Activated naive CD8-positive, alpha-beta T cell treated with anti-CD3 and anti-CD28 coated beads, Interleukin-2, amount 10 ng/mL, durations not matched to agents 7 days and 5 days (primary cell): ENCODE measurements around the gene DPPA2. TPM values are rescaled to one million over a fixed set of nuclear protein-coding genes. Genes with fewer than 3 reads are reported as not detected.
"Not testable (repeated sequence)": the region's sequence is repeated elsewhere in the genome, so short reads cannot be mapped to it uniquely, and the experiment has no call there.

Experiments
- ATAC-seq: fragments of 150-1000 bp; cut with Tn5 transposase; one replicate; pipeline ENCODE4 v1.10.0; 2021; ENCODE audit warnings: low read depth, moderate library complexity
- POLR2A ChIA-PET: fragments of 350-600 bp; sonication (Branson Sonifier 250); formaldehyde crosslinking; loops from one replicate; lab custom pipeline; 2021; ENCODE audit warnings: antibody characterized with exemption; lab: Charles Lee
- DNase-seq: peaks from one replicate; pipeline ENCODE4 v3.0.0; 2021
- H3K27ac Mint-ChIP-seq: one replicate; pipeline ENCODE4 v1.8.0; 2022; ENCODE audit warnings: mild to moderate bottlenecking, mixed read lengths
- H3K27me3 Mint-ChIP-seq: one replicate; pipeline ENCODE4 v1.8.0; 2022; ENCODE audit warnings: mild to moderate bottlenecking, moderate library complexity, mixed read lengths
- H3K36me3 Mint-ChIP-seq: one replicate; pipeline ENCODE4 v1.8.0; 2021; ENCODE audit warnings: mild to moderate bottlenecking, mixed read lengths
- H3K4me1 Mint-ChIP-seq: one replicate; pipeline ENCODE4 v1.8.0; 2021; ENCODE audit warnings: mixed read lengths
- H3K4me3 Mint-ChIP-seq: one replicate; pipeline ENCODE4 v1.8.0; 2022; ENCODE audit warnings: mild to moderate bottlenecking, moderate library complexity, mixed read lengths
- H3K9me3 Mint-ChIP-seq: one replicate; pipeline ENCODE4 v1.8.0; 2021; ENCODE audit warnings: mixed read lengths
- total RNA-seq, 2 experiments: library from RNA; stranded (reverse); gene quantifications; one replicate each; pipeline ENCODE4 v1.2.3, GENCODE V29; 2021

DPPA2 gene
- not detected for total RNA-seq

GRCh38 chr3:109316162-109316730 lies at the start of gene DPPA2:
Gene DPPA2 (minus strand): TSS chr3:109316517. CDS start chr3:109314542, 1,975 bp downstream.
- ATAC-seq (no peak), DNase-seq (no peak)
- POLR2A ChIA-PET: no interaction called here
- Mint-ChIP-seq H3K4me3 (no peak within 1 kb of the TSS), H3K9me3 (no peaks in the 10 kb centered on the region), H3K4me1 (no peaks in the 10 kb centered on the region), H3K27ac (no peak within 1 kb of the TSS), H3K36me3 (no peaks in the 10 kb centered on the region), H3K27me3 (no peaks in the 10 kb centered on the region)

- no peak overlapping the region for H3K4me3 Mint-ChIP-seq
- POLR2A ChIA-PET: no interaction called here
- H3K9me3 Mint-ChIP-seq: no peaks in the 10 kb centered on the region
- ATAC-seq (no peak), DNase-seq (no peak)
- H3K4me1 Mint-ChIP-seq: no peaks in the 10 kb centered on the region
- H3K36me3 Mint-ChIP-seq: no peaks in the 10 kb centered on the region
- no peaks in the 10 kb centered on the region for H3K27me3 Mint-ChIP-seq
- no peak overlapping the region for H3K27ac Mint-ChIP-seq
These were observed 47.8 kb upstream of the DPPA2 start for GRCh38 chr3:109364088-109364487.

- H3K27me3 Mint-ChIP-seq: no peaks in the 10 kb centered on the region
- ATAC-seq: no peak
- no peak for DNase-seq
- no peaks in the 10 kb centered on the region for H3K4me1 Mint-ChIP-seq
- H3K36me3 Mint-ChIP-seq: no peaks in the 10 kb centered on the region
- POLR2A ChIA-PET: no interaction called here
- H3K9me3 Mint-ChIP-seq: no peaks in the 10 kb centered on the region
- no peak overlapping the region for H3K4me3 Mint-ChIP-seq
- H3K27ac Mint-ChIP-seq: no peak overlapping the region
These were observed 47.3 kb upstream of the DPPA2 start for GRCh38 chr3:109363634-109364033.

- no peaks in the 10 kb centered on the region for H3K36me3 Mint-ChIP-seq
- no peak for ATAC-seq
- no peaks in the 10 kb centered on the region for H3K9me3 Mint-ChIP-seq
- no peak for DNase-seq
- no peaks in the 10 kb centered on the region for H3K27me3 Mint-ChIP-seq
- no peak overlapping the region for H3K27ac Mint-ChIP-seq
- no peak overlapping the region for H3K4me3 Mint-ChIP-seq
- POLR2A ChIA-PET: no interaction called here
- H3K4me1 Mint-ChIP-seq: no peaks in the 10 kb centered on the region
These were observed 46.5 kb upstream of the DPPA2 start for GRCh38 chr3:109362823-109363222.

- H3K27ac Mint-ChIP-seq, ATAC-seq, DNase-seq, POLR2A ChIA-PET, H3K36me3 Mint-ChIP-seq, H3K27me3 Mint-ChIP-seq, H3K9me3 Mint-ChIP-seq, H3K4me3 Mint-ChIP-seq, H3K4me1 Mint-ChIP-seq: not testable (repeated sequence)
These were observed 42.5 kb upstream of the DPPA2 start for GRCh38 chr3:109358809-109359208.

GRCh38 chr3:109356442-109357155 lies 40.3 kb upstream of the DPPA2 start:
- Mint-ChIP-seq H3K4me1 (no peaks in the 10 kb centered on the region), H3K27ac (no peak overlapping the region), H3K9me3 (no peaks in the 10 kb centered on the region), H3K4me3 (no peak overlapping the region), H3K27me3 (peaks cover 3% of the 10 kb centered on the region), H3K36me3 (no peaks in the 10 kb centered on the region)
- POLR2A ChIA-PET: no interaction called here
- DNase-seq (no peak), ATAC-seq (no peak)

- no peaks in the 10 kb centered on the region for H3K36me3 Mint-ChIP-seq
- DNase-seq (no peak), ATAC-seq (no peak)
- H3K4me1 Mint-ChIP-seq: no peaks in the 10 kb centered on the region
- H3K4me3 Mint-ChIP-seq: no peak overlapping the region
- H3K27ac Mint-ChIP-seq: no peak overlapping the region
- H3K9me3 Mint-ChIP-seq: no peaks in the 10 kb centered on the region
- POLR2A ChIA-PET: no interaction called here
- peaks cover 3% of the 10 kb centered on the region for H3K27me3 Mint-ChIP-seq
These were observed 39.5 kb upstream of the DPPA2 start for GRCh38 chr3:109355625-109356441.

GRCh38 chr3:109353057-109353456 lies 36.7 kb upstream of the DPPA2 start:
- Mint-ChIP-seq H3K27ac (no peak overlapping the region), H3K4me3 (no peak overlapping the region), H3K27me3 (peaks cover 3% of the 10 kb centered on the region), H3K4me1 (no peaks in the 10 kb centered on the region), H3K36me3 (no peaks in the 10 kb centered on the region), H3K9me3 (no peaks in the 10 kb centered on the region)
- DNase-seq (no peak), ATAC-seq (no peak)
- POLR2A ChIA-PET: no interaction called here

- ATAC-seq: no peak
- Mint-ChIP-seq H3K9me3 (no peaks in the 10 kb centered on the region), H3K27me3 (peaks cover 3% of the 10 kb centered on the region), H3K4me3 (no peak overlapping the region), H3K36me3 (no peaks in the 10 kb centered on the region), H3K27ac (no peak overlapping the region), H3K4me1 (no peaks in the 10 kb centered on the region)
- POLR2A ChIA-PET: no interaction called here
- no peak for DNase-seq
These were observed 34.9 kb upstream of the DPPA2 start for GRCh38 chr3:109351231-109351630.

- Mint-ChIP-seq H3K36me3 (no peaks in the 10 kb centered on the region), H3K4me3 (no peak overlapping the region), H3K9me3 (peaks cover 2% of the 10 kb centered on the region), H3K4me1 (no peaks in the 10 kb centered on the region), H3K27me3 (peaks cover 3% of the 10 kb centered on the region), H3K27ac (no peak overlapping the region)
- DNase-seq: no peak
- POLR2A ChIA-PET: no interaction called here
- ATAC-seq: no peak
These were observed 30.5 kb upstream of the DPPA2 start for GRCh38 chr3:109346770-109347295.

- POLR2A ChIA-PET: no interaction called here
- Mint-ChIP-seq H3K27me3 (peaks cover 3% of the 10 kb centered on the region), H3K4me1 (no peaks in the 10 kb centered on the region), H3K36me3 (no peaks in the 10 kb centered on the region), H3K4me3 (no peak overlapping the region), H3K27ac (no peak overlapping the region), H3K9me3 (peaks cover 3% of the 10 kb centered on the region)
- ATAC-seq: no peak
- DNase-seq: no peak
These were observed 29.8 kb upstream of the DPPA2 start for GRCh38 chr3:109346099-109346498.

GRCh38 chr3:109339714-109340648 lies 23.7 kb upstream of the DPPA2 start:
- Mint-ChIP-seq H3K27ac (no peak overlapping the region), H3K27me3 (peaks cover 27% of the 10 kb centered on the region), H3K4me3 (no peak overlapping the region), H3K4me1 (no peaks in the 10 kb centered on the region), H3K9me3 (peaks cover 3% of the 10 kb centered on the region), H3K36me3 (no peaks in the 10 kb centered on the region)
- POLR2A ChIA-PET: no interaction called here
- DNase-seq (no peak), ATAC-seq (no peak)

GRCh38 chr3:109339197-109339596 lies 22.9 kb upstream of the DPPA2 start:
- Mint-ChIP-seq H3K4me1 (no peaks in the 10 kb centered on the region), H3K9me3 (peaks cover 3% of the 10 kb centered on the region), H3K36me3 (no peaks in the 10 kb centered on the region), H3K27ac (no peak overlapping the region), H3K27me3 (peaks cover 31% of the 10 kb centered on the region), H3K4me3 (no peak overlapping the region)
- DNase-seq: no peak
- ATAC-seq: no peak
- POLR2A ChIA-PET: no interaction called here
